ENCODE results near the gene PAX3. TPM values are rescaled to one million over a fixed set of nuclear protein-coding genes. Genes with fewer than 3 reads are reported as not detected.

Gene PAX3
- total and polyA plus RNA-seq, 4 donors = not detected

GRCh38 chr2:222232372-222232771 lies 66.4 kb downstream of the PAX3 start:
- H3K4me3 ChIP-seq = no peak overlapping the region
- no peak for ATAC-seq (ENCODE audit: insufficient read depth, low FRiP score)
- H3K36me3 ChIP-seq (ENCODE audit: control insufficient read depth in 4 of 4, insufficient read depth in 4 of 4, low read length in 4 of 4) = no peaks in the 10 kb centered on the region
- H3K4me1 ChIP-seq (ENCODE audit: control insufficient read depth in 5 of 5, insufficient read depth in 5 of 5, low read length in 5 of 5) = no peaks in the 10 kb centered on the region
- peaks cover 0 to 17% (median 11%) of the 10 kb centered on the region in 3 donors for H3K27me3 ChIP-seq (ENCODE audit: control insufficient read depth in 3 of 3, insufficient read depth in 3 of 3, low read length in 2 of 3)
- TF ChIP-seq CTCF (IDR thresholded peaks at IDR 0.05; ENCODE audit: control extremely low read depth, extremely low read depth) = no peak
- no peak overlapping the region for H3K9ac ChIP-seq (ENCODE audit: insufficient read depth in 1 of 2, low read length in 2 of 2)
- DNase-seq = no peak
- H3K27ac ChIP-seq (ENCODE audit: low read depth in 1 of 2, low read length in 1 of 2) = no peak overlapping the region
- H3K9me3 ChIP-seq (ENCODE audit: control insufficient read depth in 4 of 4, insufficient read depth in 3 of 4, low read length in 3 of 4) = no peaks in the 10 kb centered on the region
- WGBS, 2 donors = 86 to 90% methylated on average over 3 of the region's 3 CpGs

GRCh38 chr2:222228054-222228453 lies 70.7 kb downstream of the PAX3 start:
- Histone ChIP-seq H3K9ac (ENCODE audit: insufficient read depth in 1 of 2, low read length in 2 of 2) (no peak overlapping the region), H3K9me3 (ENCODE audit: control insufficient read depth in 4 of 4, insufficient read depth in 3 of 4, low read length in 3 of 4) (peaks cover 0 to 2% (median 0%) of the 10 kb centered on the region in 4 donors), H3K27ac (ENCODE audit: low read depth in 1 of 2, low read length in 1 of 2) (no peak overlapping the region), H3K27me3 (ENCODE audit: control insufficient read depth in 3 of 3, insufficient read depth in 3 of 3, low read length in 2 of 3) (peaks cover 3 to 17% (median 6%) of the 10 kb centered on the region in 3 donors), H3K4me1 (ENCODE audit: control insufficient read depth in 5 of 5, insufficient read depth in 5 of 5, low read length in 5 of 5) (no peaks in the 10 kb centered on the region), H3K4me3 (no peak overlapping the region), H3K36me3 (ENCODE audit: control insufficient read depth in 4 of 4, insufficient read depth in 4 of 4, low read length in 4 of 4) (no peaks in the 10 kb centered on the region)
- DNase-seq (no peak), ATAC-seq (ENCODE audit: insufficient read depth, low FRiP score) (no peak)
- no peak for TF ChIP-seq CTCF (IDR thresholded peaks at IDR 0.05; ENCODE audit: control extremely low read depth, extremely low read depth)
- WGBS, 2 donors = 55 to 69% methylated on average over 4 of the region's 4 CpGs

GRCh38 chr2:222218786-222219185 lies 80.0 kb downstream of the PAX3 start:
- H3K27me3 ChIP-seq (ENCODE audit: control insufficient read depth in 3 of 3, insufficient read depth in 3 of 3, low read length in 2 of 3) = peaks cover 0 to 13% (median 0%) of the 10 kb centered on the region in 3 donors
- 47 to 73% methylated on average over 6 of the region's 6 CpGs for WGBS, 2 donors
- no peaks in the 10 kb centered on the region for H3K4me1 ChIP-seq (ENCODE audit: control insufficient read depth in 5 of 5, insufficient read depth in 5 of 5, low read length in 5 of 5)
- no peak for TF ChIP-seq CTCF (IDR thresholded peaks at IDR 0.05; ENCODE audit: control extremely low read depth, extremely low read depth)
- H3K36me3 ChIP-seq (ENCODE audit: control insufficient read depth in 4 of 4, insufficient read depth in 4 of 4, low read length in 4 of 4) = no peaks in the 10 kb centered on the region
- H3K9me3 ChIP-seq (ENCODE audit: control insufficient read depth in 4 of 4, insufficient read depth in 3 of 4, low read length in 3 of 4) = no peaks in the 10 kb centered on the region
- H3K27ac ChIP-seq (ENCODE audit: low read depth in 1 of 2, low read length in 1 of 2) = no peak overlapping the region
- no peak for DNase-seq
- H3K9ac ChIP-seq (ENCODE audit: insufficient read depth in 1 of 2, low read length in 2 of 2) = no peak overlapping the region
- no peak overlapping the region for H3K4me3 ChIP-seq
- no peak for ATAC-seq (ENCODE audit: insufficient read depth, low FRiP score)

- Histone ChIP-seq H3K4me3 (no peak overlapping the region), H3K36me3 (ENCODE audit: control insufficient read depth in 4 of 4, insufficient read depth in 4 of 4, low read length in 4 of 4) (no peaks in the 10 kb centered on the region), H3K27me3 (ENCODE audit: control insufficient read depth in 3 of 3, insufficient read depth in 3 of 3, low read length in 2 of 3) (peaks cover 0 to 17% (median 0%) of the 10 kb centered on the region in 3 donors), H3K27ac (ENCODE audit: low read depth in 1 of 2, low read length in 1 of 2) (no peak overlapping the region), H3K9me3 (ENCODE audit: control insufficient read depth in 4 of 4, insufficient read depth in 3 of 4, low read length in 3 of 4) (no peaks in the 10 kb centered on the region), H3K9ac (ENCODE audit: insufficient read depth in 1 of 2, low read length in 2 of 2) (no peak overlapping the region), H3K4me1 (ENCODE audit: control insufficient read depth in 5 of 5, insufficient read depth in 5 of 5, low read length in 5 of 5) (no peaks in the 10 kb centered on the region)
- no peak for TF ChIP-seq CTCF (IDR thresholded peaks at IDR 0.05; ENCODE audit: control extremely low read depth, extremely low read depth)
- 46 to 89% methylated on average over 1 of the region's 1 CpG for WGBS, 2 donors
- ATAC-seq (ENCODE audit: insufficient read depth, low FRiP score) (no peak), DNase-seq (no peak)
Observed at GRCh38 chr2:222217712-222218111, 81.1 kb downstream of the PAX3 start.
